Liver (tissue), 9 donors: Measurements from ENCODE around the gene GPAT2. TPM values are rescaled to one million over a fixed set of nuclear protein-coding genes. Genes with fewer than 3 reads are reported as not detected.
"Not testable (repeated sequence)": the region's sequence is repeated elsewhere in the genome, so short reads cannot be mapped to it uniquely, and the experiment has no call there.

Experiments
- DNase-seq: peaks from one replicate; pipeline ENCODE4 v3.0.0-alpha.2; 2017; ENCODE audit warnings: low spot score
- H3K27ac ChIP-seq, 2 donors: one replicate each; pipeline ENCODE4 v1.7.0; 2013; ENCODE audit warnings: inconsistent platforms in 2 of 2, low read length in 2 of 2, control low read depth in 1 of 2, low read depth in 1 of 2, mild to moderate bottlenecking in 1 of 2
- H3K27me3 ChIP-seq, 4 donors: one replicate each; pipeline versions ENCODE4 v1.6.1 to v1.7.0; 2013; ENCODE audit warnings: low read length in 3 of 4, inconsistent platforms in 1 of 4, mild to moderate bottlenecking in 1 of 4, moderate library complexity in 1 of 4; ENCODE audit not compliant: control insufficient read depth in 4 of 4, insufficient read depth in 4 of 4
- H3K36me3 ChIP-seq, 4 donors: one replicate each; pipeline versions ENCODE4 v1.6.1 to v1.7.0; 2013; ENCODE audit warnings: low read length in 3 of 4, mild to moderate bottlenecking in 3 of 4, low read depth in 1 of 4, moderate library complexity in 1 of 4; ENCODE audit not compliant: control insufficient read depth in 4 of 4, insufficient read depth in 3 of 4
- H3K4me1 ChIP-seq, 4 donors: one replicate each; pipeline versions ENCODE4 v1.6.1 to v1.7.0; 2013; ENCODE audit warnings: low read length in 3 of 4, mild to moderate bottlenecking in 3 of 4, moderate library complexity in 1 of 4; ENCODE audit not compliant: control insufficient read depth in 4 of 4, insufficient read depth in 4 of 4
- H3K4me3 ChIP-seq, 3 donors: one replicate each; pipeline versions ENCODE4 v1.6.1 to v1.7.0; 2013; ENCODE audit warnings: low read length in 3 of 3, control low read depth in 1 of 3, low read depth in 1 of 3, mild to moderate bottlenecking in 1 of 3
- H3K9ac ChIP-seq, 2 donors: one replicate each; pipeline ENCODE4 v1.7.0; 2013; ENCODE audit warnings: low read length in 2 of 2, mild to moderate bottlenecking in 2 of 2, moderate library complexity in 2 of 2, control low read depth in 1 of 2, low read depth in 1 of 2
- H3K9me3 ChIP-seq, 4 donors: one replicate each; pipeline versions ENCODE4 v1.6.1 to v1.7.0; 2013; ENCODE audit warnings: low read length in 3 of 4; ENCODE audit not compliant: control insufficient read depth in 4 of 4
- WGBS: extraction: QIAGEN DNeasy Blood & Tissue Kit; methylation state at CpG from one replicate; pipeline ENCODE4 v1.1.7; 2013; 5-methylcytosine and 5-hydroxymethylcytosine counted together
- polyA plus RNA-seq, 2 donors: library from polyadenylated mRNA; stranded (reverse) in 1 of 2; unstranded in 1 of 2; fragments of 200-250 nt in 1 of 2; fragments of >200 nt in 1 of 2; fragmentation: Nextera tagmentation in 1 of 2; extraction: Ambion mirVana in 1 of 2; gene quantifications; one replicate each; pipeline versions ENCODE4 v1.2.1 to v1.2.3, GENCODE V29; 2013 to 2015
- total RNA-seq, 2 donors: library from RNA; depleted of rRNA; stranded (reverse); fragments of >200 nt; gene quantifications; one replicate each; pipeline ENCODE4 v1.2.3, GENCODE V29; 2014
- donor health status: healthy.
- donor health status: healthy.
- donor health status: healthy.
- donor health status: healthy.
- donor health status: healthy.

GPAT2 gene
- total and polyA plus RNA-seq, 4 donors = 0.33 to 3.1 (median 0.51) TPM

DNA sequence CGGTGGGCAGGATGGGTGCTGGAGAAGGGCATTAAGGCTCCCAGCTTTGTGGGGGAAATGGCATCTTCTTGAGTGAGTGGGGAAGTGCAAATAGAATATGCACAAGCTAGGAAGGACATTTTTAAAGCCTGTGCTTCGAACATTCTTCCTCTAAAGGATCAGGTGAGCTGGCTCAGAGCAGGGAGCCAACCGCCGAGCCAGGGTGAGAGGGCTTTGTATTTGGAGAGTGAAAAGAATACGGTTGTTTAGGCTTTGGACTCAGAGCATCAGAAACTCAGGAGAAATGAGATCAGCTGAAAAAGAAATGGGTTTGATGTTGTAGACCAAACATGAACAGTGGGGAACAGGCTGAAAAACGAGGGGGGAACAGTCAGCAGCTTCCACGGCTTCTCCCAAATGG, 19.8 kb upstream of the GPAT2 start:
- not testable (repeated sequence) for H3K4me3 ChIP-seq, DNase-seq

DNA sequence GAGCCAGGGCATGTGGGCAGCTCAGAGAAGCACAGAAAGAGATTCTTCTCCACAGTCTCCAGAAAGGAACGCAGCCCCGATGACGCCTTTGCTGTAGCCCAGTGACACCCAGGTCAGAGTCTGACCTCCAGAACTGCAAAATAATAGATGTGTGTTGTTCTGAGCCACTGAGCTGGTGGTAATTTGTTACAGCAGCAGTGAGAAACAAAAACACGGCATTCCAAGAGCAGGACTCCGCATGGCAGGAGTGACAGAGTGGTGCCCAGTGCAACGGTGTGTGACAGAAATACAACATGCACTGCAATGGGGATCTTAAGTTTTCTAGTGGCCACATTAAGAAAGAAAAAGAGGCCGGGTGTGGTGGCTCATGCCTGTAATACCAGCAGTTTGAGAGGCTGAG, 18.7 kb upstream of the GPAT2 start:
- H3K9ac ChIP-seq, H3K9me3 ChIP-seq, H3K36me3 ChIP-seq, DNase-seq, H3K4me1 ChIP-seq, H3K27ac ChIP-seq, H3K27me3 ChIP-seq, H3K4me3 ChIP-seq: not testable (repeated sequence)
- 93% methylated on average over 7 of the region's 7 CpGs for WGBS

More for the DNA sequence above, 19.8 kb upstream of the GPAT2 start:
- not testable (repeated sequence) for H3K9ac ChIP-seq, H3K4me1 ChIP-seq, H3K27ac ChIP-seq, H3K27me3 ChIP-seq, H3K9me3 ChIP-seq, H3K36me3 ChIP-seq
- 88% methylated on average over 6 of the region's 7 CpGs for WGBS

DNA sequence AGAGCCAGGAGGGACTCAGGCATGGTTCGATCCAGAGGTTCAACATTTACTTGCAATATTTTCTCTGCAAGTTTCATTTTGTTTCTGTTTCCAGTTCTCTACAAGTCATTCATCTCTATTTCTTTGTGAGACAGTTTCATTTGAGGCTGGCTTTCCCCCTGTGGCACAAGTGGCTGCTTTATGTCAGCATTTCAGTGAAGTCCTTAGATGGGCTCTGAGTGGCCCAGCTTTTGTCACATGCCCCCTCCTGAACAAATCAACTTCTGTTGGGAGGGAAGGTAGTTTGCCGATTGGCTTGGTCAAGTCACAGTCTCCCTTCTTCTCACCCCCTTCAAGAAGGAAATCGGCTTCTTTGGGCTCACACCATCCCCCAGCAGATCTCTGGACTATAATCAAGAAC, 17.9 kb upstream of the GPAT2 start:
- not testable (repeated sequence) for H3K4me1 ChIP-seq, H3K4me3 ChIP-seq, DNase-seq, H3K36me3 ChIP-seq, H3K9me3 ChIP-seq, H3K27me3 ChIP-seq, H3K27ac ChIP-seq, H3K9ac ChIP-seq
- 89% methylated on average over 2 of the region's 3 CpGs for WGBS

GRCh38 chr2:96049917-96050262, 15.2 kb upstream of the GPAT2 start:
- H3K4me3 ChIP-seq, DNase-seq, H3K9ac ChIP-seq, H3K9me3 ChIP-seq, H3K27me3 ChIP-seq, H3K36me3 ChIP-seq, H3K4me1 ChIP-seq, H3K27ac ChIP-seq: not testable (repeated sequence)
- WGBS = no CpG with 5 or more reads among the region's 3 CpGs

DNA sequence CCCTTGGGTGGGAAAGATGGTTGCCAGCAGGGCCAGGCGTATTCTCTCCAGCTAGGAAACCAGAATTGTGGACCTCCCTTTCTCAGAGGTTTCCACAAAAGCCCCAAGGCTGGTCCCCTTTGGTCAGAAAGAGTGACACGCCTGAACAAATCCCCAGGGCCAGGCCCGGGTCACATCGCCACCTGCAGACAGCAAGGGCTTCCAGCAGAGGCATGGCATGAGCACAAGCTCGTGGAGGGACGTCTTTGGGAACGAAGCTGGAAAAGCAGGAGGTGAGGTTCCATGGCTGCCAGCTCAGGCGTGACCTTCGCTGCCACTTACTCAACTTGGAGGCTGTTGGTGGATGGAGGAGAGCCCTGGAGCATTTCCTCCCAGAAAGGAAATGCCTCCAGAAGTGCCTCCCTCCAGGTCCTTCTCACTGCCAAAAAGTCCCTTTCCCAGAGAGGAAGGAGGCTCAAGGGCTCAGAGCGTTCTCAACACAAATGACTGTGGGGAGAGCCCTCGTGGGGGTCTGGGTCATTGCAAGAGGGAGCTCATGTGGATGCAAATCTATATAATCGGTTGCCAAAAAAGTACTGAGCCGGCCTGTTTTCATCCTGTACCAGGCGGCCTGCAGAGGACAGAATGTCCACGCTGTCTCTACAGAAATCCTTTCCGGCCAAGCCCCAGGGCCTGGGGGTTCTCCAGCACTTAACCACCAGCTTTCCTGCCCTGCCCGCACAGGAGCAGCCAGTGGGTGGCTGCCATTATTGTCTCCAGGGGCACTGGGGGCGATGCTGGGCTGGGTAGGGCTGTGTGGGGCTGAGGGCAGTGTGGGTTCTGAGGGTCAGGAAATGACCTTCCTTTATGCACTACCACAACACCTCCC, 14.6 kb upstream of the GPAT2 start:
- H3K27me3 ChIP-seq = not testable (repeated sequence)

GRCh38 chr2:96035554-96035953, 838 bp upstream of the GPAT2 start:
- no CpG with 5 or more reads among the region's 14 CpGs for WGBS
- not testable (repeated sequence) for H3K4me1 ChIP-seq, H3K27ac ChIP-seq, H3K36me3 ChIP-seq, H3K4me3 ChIP-seq, H3K27me3 ChIP-seq, H3K9me3 ChIP-seq, H3K9ac ChIP-seq, DNase-seq

More for the DNA sequence above, 14.6 kb upstream of the GPAT2 start:
- DNase-seq, H3K4me1 ChIP-seq, H3K27ac ChIP-seq, H3K9me3 ChIP-seq, H3K36me3 ChIP-seq, H3K9ac ChIP-seq, H3K4me3 ChIP-seq: not testable (repeated sequence)
- 46% methylated on average over 10 of the region's 18 CpGs for WGBS

- not testable (repeated sequence) for H3K4me1 ChIP-seq, H3K27me3 ChIP-seq, H3K9ac ChIP-seq, H3K9me3 ChIP-seq, H3K4me3 ChIP-seq, DNase-seq, H3K27ac ChIP-seq, H3K36me3 ChIP-seq
- no CpG with 5 or more reads among the region's 9 CpGs for WGBS
Observed at GRCh38 chr2:96033997-96034396, 719 bp downstream of the GPAT2 start.

- WGBS = no CpG with 5 or more reads among the region's 16 CpGs
- DNase-seq, H3K9me3 ChIP-seq, H3K27me3 ChIP-seq, H3K36me3 ChIP-seq, H3K9ac ChIP-seq, H3K4me3 ChIP-seq, H3K4me1 ChIP-seq, H3K27ac ChIP-seq: not testable (repeated sequence)
Observed at GRCh38 chr2:96027725-96028325, 6.9 kb downstream of the GPAT2 start.
